K562 (cell line): Measurements from ENCODE around the gene NINJ1. TPM values are rescaled to one million over a fixed set of nuclear protein-coding genes. Genes with fewer than 3 reads are reported as not detected.
A peak's percentile ranks its signal among the peaks of the same experiment; 100 is the strongest.

Source experiments
- ATAC-seq: fragments of 200-7000 bp; cut with Tn5 transposase; 3 replicates; pipeline ENCODE4 v1.9.1; 2020; ENCODE audit warnings: moderate library complexity
- BruUV-seq: library from RNA; stranded (reverse); fragments of 400-500 nt; replicated peaks from 2 replicates; lab custom pipeline; 2021; lab: Mats Ljungman, UMichigan
- CTCF ChIA-PET: fragments of 300-600 bp; formaldehyde crosslinking; extraction: SDS; loops from one replicate; lab custom pipeline; 2021; ENCODE audit warnings: low intra/inter-chr PET ratio; lab: Yijun Ruan, JAX
- POLR2A ChIA-PET: fragments of 300-600, 350-650 bp; sonication (Branson Sonifier 250); formaldehyde crosslinking; extraction: SDS; loops from one replicate; lab custom pipeline; 2021; ENCODE audit warnings: antibody characterized with exemption, inconsistent platforms; lab: Yijun Ruan, JAX
- DNase-seq, 4 experiments: peaks; one replicate each; pipeline versions ENCODE4 v3.0.0 to v3.0.0-alpha.2; 2011 to 2018; ENCODE audit warnings: low spot score in 3 of 4, mixed read lengths in 3 of 4; ENCODE audit errors: extremely low read depth in 1 of 4
- FAIRE-seq: peaks from 2 replicates; lab custom pipeline; 2011; peaks lifted over from hg19 to GRCh38; lab: Jason Lieb, UNC
- H2AFZ ChIP-seq: 2 replicates; pipeline ENCODE4 v1.6.0; 2011; ENCODE audit warnings: low read depth, low read length, control low read depth, inconsistent platforms
- H3K27ac ChIP-seq: fragments of 200-600 bp; 3 replicates; pipeline ENCODE4 v1.8.0; 2011; ENCODE audit warnings: low read depth, mild to moderate bottlenecking, control low read depth, inconsistent platforms, low read length, moderate library complexity, mixed read lengths; ENCODE audit errors: extremely low read depth
- H3K27me3 ChIP-seq, 2 experiments: fragments of 300-600 bp in 1 of 2; 2 replicates in 1 of 2; 3 replicates in 1 of 2; pipeline versions ENCODE4 v1.6.0 to v1.8.0; 2011; ENCODE audit warnings: inconsistent platforms in 2 of 2, low read length in 2 of 2, mild to moderate bottlenecking in 1 of 2, mixed read lengths in 1 of 2, moderate library complexity in 1 of 2; ENCODE audit not compliant: control insufficient read depth in 2 of 2, insufficient read depth in 2 of 2
- H3K36me3 ChIP-seq: fragments of 300-600 bp; 3 replicates; pipeline ENCODE4 v1.8.0; 2011; ENCODE audit warnings: mild to moderate bottlenecking, low read length, inconsistent platforms; ENCODE audit not compliant: control insufficient read depth, insufficient read depth
- H3K4me1 ChIP-seq, 2 experiments: fragments of 200-600 bp in 1 of 2; replicated peaks in 1 of 2; 2 replicates in 1 of 2; 3 replicates in 1 of 2; pipeline versions ENCODE4 v1.5.1 to v1.8.0; 2011; ENCODE audit warnings: inconsistent platforms in 2 of 2, low read length in 2 of 2, mild to moderate bottlenecking in 1 of 2, mixed read lengths in 1 of 2, moderate library complexity in 1 of 2; ENCODE audit not compliant: control insufficient read depth in 2 of 2, insufficient read depth in 2 of 2
- H3K4me2 ChIP-seq: 2 replicates; pipeline ENCODE4 v1.6.1; 2011; ENCODE audit warnings: low read length, control low read depth, inconsistent platforms, mixed read lengths; ENCODE audit not compliant: insufficient read depth
- H3K4me3 ChIP-seq: fragments of 200-600 bp; sonication (generic), shearing (Covaris generic); 2 replicates; pipeline ENCODE4 v1.5.1; 2016; ENCODE audit warnings: control low read depth, inconsistent platforms
- H3K79me2 ChIP-seq: fragments of 200-600 bp; 3 replicates; pipeline ENCODE4 v1.8.0; 2011; ENCODE audit warnings: low read length, inconsistent platforms; ENCODE audit not compliant: control insufficient read depth, insufficient read depth
- H3K9ac ChIP-seq, 2 experiments: 2 replicates each; pipeline versions ENCODE4 v1.6.0 to v1.6.1; 2011; ENCODE audit warnings: low read depth in 2 of 2, low read length in 2 of 2, control low read depth in 1 of 2, inconsistent platforms in 1 of 2, mild to moderate bottlenecking in 1 of 2, mixed read lengths in 1 of 2; ENCODE audit not compliant: insufficient read depth in 1 of 2
- H3K9me1 ChIP-seq: one replicate; pipeline ENCODE4 v1.6.0; 2011; ENCODE audit warnings: inconsistent platforms, mild to moderate bottlenecking, low read length, moderate library complexity; ENCODE audit not compliant: control insufficient read depth, insufficient read depth
- H3K9me3 ChIP-seq: replicated peaks from 2 replicates; pipeline ENCODE4 v1.5.1; 2011; ENCODE audit warnings: low read depth, low read length, inconsistent platforms; ENCODE audit not compliant: control insufficient read depth, insufficient read depth
- H4K20me1 ChIP-seq: replicated peaks from 2 replicates; pipeline ENCODE4 v1.6.1; 2011; ENCODE audit warnings: low read length, inconsistent platforms, mixed read lengths; ENCODE audit not compliant: control insufficient read depth, insufficient read depth
- EHMT2 ChIP-seq: fragments of 450-650 bp; IDR thresholded peaks from 2 replicates; pipeline ENCODE4 v1.6.1; 2018; ENCODE audit warnings: antibody characterized with exemption
- SMARCE1 ChIP-seq: fragments of 450-650 bp; IDR thresholded peaks from 2 replicates; pipeline ENCODE4 v1.7.1; 2016; ENCODE audit warnings: mild to moderate bottlenecking
- TRIM24 ChIP-seq, 2 experiments: fragments of 450-650 bp; IDR thresholded peaks; 2 replicates each; pipeline ENCODE4 v1.6.1; 2016
- TSC22D4 ChIP-seq: fragments of 450-650 bp; IDR thresholded peaks from 2 replicates; pipeline ENCODE4 v1.6.1; 2016; ENCODE audit warnings: missing genetic modification characterization, missing biosample characterization, control low read depth
- ZNF316 ChIP-seq: fragments of 450-650 bp; IDR thresholded peaks from 2 replicates; pipeline ENCODE4 v1.6.1; 2016
- WGBS: fragments of 100-300 bp; shearing (Covaris generic); methylation state at CpG from one replicate; pipeline ENCODE4 v1.1.6; 2016; ENCODE audit warnings: low coverage, mixed read lengths; ENCODE audit not compliant: insufficient coverage; ENCODE audit errors: missing lambda C conversion rate; 5-methylcytosine and 5-hydroxymethylcytosine counted together
- in situ Hi-C: fragments of 300-500 bp; cut with MboI; formaldehyde crosslinking; loops from 4 replicates; pipeline ENCODE4 v1.15.0; 2018; ENCODE audit warnings: inconsistent platforms, mixed read lengths
- intact Hi-C: fragments of 100-400 bp; cut with micrococcal nuclease; formaldehyde crosslinking; loops from 2 replicates; pipeline ENCODE4 v1.14.2; 2022
- polyA plus RNA-seq, 8 experiments: library from polyadenylated mRNA; depleted of rRNA in 4 of 8; stranded (reverse) in 5 of 8; unstranded in 3 of 8; fragments of >200 nt; fragmentation: Nextera tagmentation in 2 of 8; fragmentation: Illumina TruSeq in 1 of 8; extraction: Ambion mirVana in 2 of 8; extraction: Trizol in 1 of 8; gene quantifications; 2 replicates each; pipeline versions ENCODE4 v1.2.1 to v1.2.3, GENCODE V29; 2011 to 2014; ENCODE audit warnings: inconsistent platforms in 1 of 8, missing spikeins in 1 of 8
- total RNA-seq, 7 experiments: library from RNA; depleted of rRNA in 6 of 7; stranded (reverse); fragments of >200 nt in 6 of 7; fragmentation: Illumina TruSeq in 2 of 7; extraction: Trizol in 2 of 7; gene quantifications; 2 replicates each; pipeline versions ENCODE4 v1.2.1 to v1.2.3, GENCODE V29; 2011 to 2021; ENCODE audit warnings: low replicate concordance in 1 of 7
- TF ChIP-seq, protein P1 (sequence below): sonication (generic); formaldehyde crosslinking; IDR thresholded peaks from 2 replicates; pipeline ENCODE4 v1.8.1; 2022; ENCODE audit warnings: missing genetic modification reagents
- TF ChIP-seq, protein P2 (sequence below), 2 experiments: fragments of 450-650 bp; IDR thresholded peaks; 2 replicates each; pipeline ENCODE4 v1.6.1; 2016
- TF ChIP-seq, protein P3 (sequence below), 3 experiments: fragments of 200-800 bp in 1 of 3; fragments of 250-450 bp in 1 of 3; fragments of 450-650 bp in 1 of 3; sonication (Bioruptor Pico) in 1 of 3; sonication (Bioruptor generic) in 1 of 3; formaldehyde crosslinking in 1 of 3; IDR thresholded peaks; 2 replicates each; pipeline versions ENCODE4 v1.6.1 to v1.8.0; 2016 to 2022; ENCODE audit warnings: mild to moderate bottlenecking in 2 of 3, missing genetic modification characterization in 2 of 3, missing compliant biosample characterization in 1 of 3, moderate library complexity in 1 of 3

The NINJ1 gene
- total and polyA plus RNA-seq, 9 of the 15 experiments (the other 6 are each of a cell fraction or from before 2014, with no cell fraction given): 0.13 to 8.4 (median 4.9) TPM

DNA sequence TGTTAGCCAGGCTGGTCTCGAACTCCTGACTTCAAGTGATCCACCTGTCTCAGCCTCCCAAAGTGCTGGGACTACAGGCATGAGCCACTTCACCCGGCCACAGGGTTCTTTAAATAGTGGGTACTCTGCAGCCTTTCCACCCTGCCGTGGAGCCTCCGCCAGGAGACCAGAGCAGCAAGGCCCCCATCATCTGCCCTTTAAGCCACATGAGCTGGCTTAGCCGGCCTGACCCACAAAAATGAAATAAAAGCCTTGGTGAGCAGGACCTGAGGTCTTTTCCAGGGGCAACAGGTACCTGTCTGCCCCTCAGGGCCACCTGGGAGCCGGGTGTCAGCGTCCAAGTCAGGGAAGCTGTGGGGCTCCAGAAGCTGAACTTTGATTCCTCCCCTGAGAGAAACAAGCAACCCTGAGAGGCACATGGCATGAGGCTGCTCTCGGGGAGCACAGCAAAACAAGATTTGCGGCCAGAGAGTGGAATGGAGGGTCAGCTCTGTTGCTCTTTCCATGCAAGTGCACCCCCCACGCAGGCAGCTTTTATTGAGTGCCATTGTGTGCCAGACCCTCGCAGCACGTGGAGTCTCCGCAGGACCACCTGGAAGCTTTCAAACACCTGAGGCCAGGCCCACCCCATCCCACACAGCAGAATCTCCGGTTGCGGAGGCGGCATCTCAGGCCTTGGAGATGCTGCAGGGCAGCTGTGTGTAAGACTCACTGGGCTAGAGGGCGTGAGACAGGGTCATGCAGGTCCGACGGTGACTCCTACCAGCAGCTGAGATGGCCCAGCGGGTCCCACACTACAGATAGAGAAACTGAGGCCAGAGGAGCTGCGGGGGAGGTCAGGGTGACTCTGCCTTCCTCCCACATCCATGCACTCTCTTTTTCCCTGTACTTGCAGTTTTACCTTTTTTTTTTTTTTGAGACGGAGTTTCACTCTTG, 45.1 kb upstream of the NINJ1 start:
- no TSS peak for BruUV-seq
- CTCF ChIA-PET: no interaction called here
- Histone ChIP-seq H3K27me3 (peaks cover 51 to 74% of the 10 kb centered on the region in 2 experiments), H3K9ac (no peak overlapping the region), H3K4me1 (peaks cover 0 to 7% of the 10 kb centered on the region in 2 experiments; a peak in 2 of 5 replicates), H3K9me1 (no peaks in the 10 kb centered on the region), H3K9me3 (no peaks in the 10 kb centered on the region), H3K36me3 (no peaks in the 10 kb centered on the region), H3K4me3 (no peak overlapping the region), H3K79me2 (no peaks in the 10 kb centered on the region), H4K20me1 (peaks cover 11% of the 10 kb centered on the region), H3K4me2 (no peak overlapping the region), H3K27ac (no peak overlapping the region), H2AFZ (no peak overlapping the region)
- intact Hi-C loops: no loop called here
- ATAC-seq: no peak
- no peak for FAIRE-seq
- TF ChIP-seq, protein P1, sequence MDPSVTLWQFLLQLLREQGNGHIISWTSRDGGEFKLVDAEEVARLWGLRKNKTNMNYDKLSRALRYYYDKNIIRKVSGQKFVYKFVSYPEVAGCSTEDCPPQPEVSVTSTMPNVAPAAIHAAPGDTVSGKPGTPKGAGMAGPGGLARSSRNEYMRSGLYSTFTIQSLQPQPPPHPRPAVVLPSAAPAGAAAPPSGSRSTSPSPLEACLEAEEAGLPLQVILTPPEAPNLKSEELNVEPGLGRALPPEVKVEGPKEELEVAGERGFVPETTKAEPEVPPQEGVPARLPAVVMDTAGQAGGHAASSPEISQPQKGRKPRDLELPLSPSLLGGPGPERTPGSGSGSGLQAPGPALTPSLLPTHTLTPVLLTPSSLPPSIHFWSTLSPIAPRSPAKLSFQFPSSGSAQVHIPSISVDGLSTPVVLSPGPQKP (CRISPR knock-in tag): no peak
- TF ChIP-seq ZNF316: 0 out of 2 replicates have a peak, but pooled peaks have one; percentile 6
- POLR2A ChIA-PET: no interaction called here
- DNase-seq: no peak
- in situ Hi-C loops: no loop called here
- WGBS: under 1% methylated on average over 19 of the region's 22 CpGs

DNA sequence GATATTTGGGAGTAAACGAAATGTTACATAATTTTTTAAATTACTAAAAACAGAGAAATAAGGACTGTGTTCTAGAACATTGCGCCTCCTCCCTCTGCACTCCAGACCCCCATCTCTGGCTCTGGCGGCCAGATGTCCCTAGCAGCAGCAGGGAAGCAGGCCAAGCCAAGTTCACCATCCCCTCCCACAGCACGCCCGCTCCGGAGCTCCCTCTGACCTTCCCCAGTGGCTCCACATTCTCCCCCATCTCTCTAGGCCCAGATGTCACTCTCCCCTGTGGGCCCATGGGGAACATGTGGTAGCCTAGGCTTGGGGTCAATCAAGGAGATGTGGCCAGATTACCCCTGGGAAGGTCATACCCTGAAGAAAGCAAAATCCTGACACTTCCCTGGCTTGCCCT, 43.6 kb upstream of the NINJ1 start:
- no peaks in the 10 kb centered on the region; a peak in 1 of 5 replicates for H3K4me1 ChIP-seq
- peaks cover 55 to 76% of the 10 kb centered on the region in 2 experiments for H3K27me3 ChIP-seq
- CTCF ChIA-PET: no interaction called here
- POLR2A ChIA-PET: interaction anchor here (0.6 kb wide), 1 partner anchor 91 kb away, joined by 4 read pairs; no protein-coding TSS in a partner anchor
- no peaks in the 10 kb centered on the region for H3K9me1 ChIP-seq
- in situ Hi-C loops: no loop called here
- BruUV-seq: no TSS peak
- no peaks in the 10 kb centered on the region for H3K9me3 ChIP-seq
- H4K20me1 ChIP-seq: peaks cover 6% of the 10 kb centered on the region
- H3K79me2 ChIP-seq: no peaks in the 10 kb centered on the region
- no peaks in the 10 kb centered on the region for H3K36me3 ChIP-seq
- WGBS: 4% methylated on average over 6 of the region's 6 CpGs
- no peak overlapping the region for H3K4me2 ChIP-seq
- H3K4me3 ChIP-seq: no peak overlapping the region
- no peak for FAIRE-seq
- ATAC-seq: no peak
- H2AFZ ChIP-seq: no peak overlapping the region
- intact Hi-C loops: no loop called here
- no peak overlapping the region for H3K27ac ChIP-seq
- no peak overlapping the region for H3K9ac ChIP-seq
- no peak for DNase-seq
- TF ChIP-seq, protein P2, sequence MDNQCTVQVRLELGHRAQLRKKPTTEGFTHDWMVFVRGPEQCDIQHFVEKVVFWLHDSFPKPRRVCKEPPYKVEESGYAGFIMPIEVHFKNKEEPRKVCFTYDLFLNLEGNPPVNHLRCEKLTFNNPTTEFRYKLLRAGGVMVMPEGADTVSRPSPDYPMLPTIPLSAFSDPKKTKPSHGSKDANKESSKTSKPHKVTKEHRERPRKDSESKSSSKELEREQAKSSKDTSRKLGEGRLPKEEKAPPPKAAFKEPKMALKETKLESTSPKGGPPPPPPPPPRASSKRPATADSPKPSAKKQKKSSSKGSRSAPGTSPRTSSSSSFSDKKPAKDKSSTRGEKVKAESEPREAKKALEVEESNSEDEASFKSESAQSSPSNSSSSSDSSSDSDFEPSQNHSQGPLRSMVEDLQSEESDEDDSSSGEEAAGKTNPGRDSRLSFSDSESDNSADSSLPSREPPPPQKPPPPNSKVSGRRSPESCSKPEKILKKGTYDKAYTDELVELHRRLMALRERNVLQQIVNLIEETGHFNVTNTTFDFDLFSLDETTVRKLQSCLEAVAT (IDR thresholded peaks at IDR 0.05): no peak
- TF ChIP-seq EHMT2 (no peak), TSC22D4 (tag) (no peak), TRIM24 (IDR thresholded peaks at IDR 0.05) (no peak), SMARCE1 (no peak)
- TF ChIP-seq, protein P3, sequence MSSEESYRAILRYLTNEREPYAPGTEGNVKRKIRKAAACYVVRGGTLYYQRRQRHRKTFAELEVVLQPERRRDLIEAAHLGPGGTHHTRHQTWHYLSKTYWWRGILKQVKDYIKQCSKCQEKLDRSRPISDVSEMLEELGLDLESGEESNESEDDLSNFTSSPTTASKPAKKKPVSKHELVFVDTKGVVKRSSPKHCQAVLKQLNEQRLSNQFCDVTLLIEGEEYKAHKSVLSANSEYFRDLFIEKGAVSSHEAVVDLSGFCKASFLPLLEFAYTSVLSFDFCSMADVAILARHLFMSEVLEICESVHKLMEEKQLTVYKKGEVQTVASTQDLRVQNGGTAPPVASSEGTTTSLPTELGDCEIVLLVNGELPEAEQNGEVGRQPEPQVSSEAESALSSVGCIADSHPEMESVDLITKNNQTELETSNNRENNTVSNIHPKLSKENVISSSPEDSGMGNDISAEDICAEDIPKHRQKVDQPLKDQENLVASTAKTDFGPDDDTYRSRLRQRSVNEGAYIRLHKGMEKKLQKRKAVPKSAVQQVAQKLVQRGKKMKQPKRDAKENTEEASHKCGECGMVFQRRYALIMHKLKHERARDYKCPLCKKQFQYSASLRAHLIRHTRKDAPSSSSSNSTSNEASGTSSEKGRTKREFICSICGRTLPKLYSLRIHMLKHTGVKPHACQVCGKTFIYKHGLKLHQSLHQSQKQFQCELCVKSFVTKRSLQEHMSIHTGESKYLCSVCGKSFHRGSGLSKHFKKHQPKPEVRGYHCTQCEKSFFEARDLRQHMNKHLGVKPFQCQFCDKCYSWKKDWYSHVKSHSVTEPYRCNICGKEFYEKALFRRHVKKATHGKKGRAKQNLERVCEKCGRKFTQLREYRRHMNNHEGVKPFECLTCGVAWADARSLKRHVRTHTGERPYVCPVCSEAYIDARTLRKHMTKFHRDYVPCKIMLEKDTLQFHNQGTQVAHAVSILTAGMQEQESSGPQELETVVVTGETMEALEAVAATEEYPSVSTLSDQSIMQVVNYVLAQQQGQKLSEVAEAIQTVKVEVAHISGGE (CRISPR knock-in tag; IDR thresholded peaks at IDR 0.05): no peak
